HepG2 (cell line): Measurements from ENCODE around the gene CAMTA2. TPM values are rescaled to one million over a fixed set of nuclear protein-coding genes. Genes with fewer than 3 reads are reported as not detected.

Source experiments
- AHDC1 ChIP-seq: sonication (generic); formaldehyde crosslinking; IDR thresholded peaks from 2 replicates; pipeline ENCODE4 v1.5.1; 2020; ENCODE audit warnings: mild to moderate bottlenecking, missing genetic modification reagents, borderline replicate concordance
- DBP ChIP-seq: sonication (generic); formaldehyde crosslinking; IDR thresholded peaks from 2 replicates; pipeline ENCODE4 v1.4.0; 2020; ENCODE audit warnings: missing genetic modification reagents; ENCODE audit errors: not compliant biosample characterization
- MAFK ChIP-seq, 2 experiments: IDR thresholded peaks in 1 of 2; conservative IDR thresholded peaks in 1 of 2; 2 replicates each; pipeline ENCODE4 v1.6.1; 2011; ENCODE audit warnings: improper control_type of control experiment in 2 of 2, low read length in 2 of 2
- MEIS2 ChIP-seq: sonication (generic); formaldehyde crosslinking; IDR thresholded peaks from 2 replicates; pipeline ENCODE4 v1.9.0; 2021; ENCODE audit warnings: mild to moderate bottlenecking, missing genetic modification reagents
- MXD4 ChIP-seq: IDR thresholded peaks from 2 replicates; pipeline ENCODE4 v1.6.1; 2016; ENCODE audit warnings: mild to moderate bottlenecking, missing biosample characterization, missing genetic modification reagents
- NFIC ChIP-seq: IDR thresholded peaks from 2 replicates; pipeline ENCODE4 v1.6.1; 2012; ENCODE audit warnings: mild to moderate bottlenecking, low read length, inconsistent platforms
- POLR2G ChIP-seq: fragments of 200-400 bp; formaldehyde crosslinking; IDR thresholded peaks from 2 replicates; pipeline ENCODE4 v1.6.1; 2018; ENCODE audit warnings: mild to moderate bottlenecking, low read depth, low read length, moderate library complexity
- SNAPC5 ChIP-seq: sonication (generic); formaldehyde crosslinking; IDR thresholded peaks from 2 replicates; pipeline ENCODE4 v1.8.1; 2023; ENCODE audit warnings: mild to moderate bottlenecking, missing genetic modification reagents, borderline replicate concordance
- ZBTB33 ChIP-seq: sonication (generic); formaldehyde crosslinking; IDR thresholded peaks from 2 replicates; pipeline ENCODE4 v1.4.0; 2020; ENCODE audit warnings: missing genetic modification reagents
- ZNF792 ChIP-seq: IDR thresholded peaks from 2 replicates; pipeline ENCODE4 v1.6.1; 2016
- polyA plus RNA-seq, 8 experiments: library from polyadenylated mRNA; depleted of rRNA in 3 of 8; stranded (reverse) in 7 of 8; unstranded in 1 of 8; fragments of >200 nt; fragmentation: Illumina TruSeq in 4 of 8; extraction: Trizol in 4 of 8; gene quantifications; 2 replicates each; pipeline versions ENCODE4 v1.2.1 to v1.2.3, GENCODE V29; 2011 to 2016; ENCODE audit warnings: low read depth in 4 of 8, missing spikeins in 1 of 8, mixed read lengths in 1 of 8; ENCODE audit not compliant: insufficient read depth in 1 of 8
- total RNA-seq, 5 experiments: library from RNA; depleted of rRNA; stranded (reverse); fragments of >200 nt; fragmentation: Illumina TruSeq; extraction: Trizol; gene quantifications; 2 replicates each; pipeline ENCODE4 v1.2.3, GENCODE V29; 2016; ENCODE audit warnings: low read depth in 1 of 5

The CAMTA2 gene
- total and polyA plus RNA-seq, 2 of the 13 experiments (the other 11 are each of a cell fraction or from before 2014, with no cell fraction given), result 4.1 to 7.1 TPM

- TF ChIP-seq ZBTB33 (CRISPR knock-in tag) (no peak), NFIC (no peak), MXD4 (CRISPR knock-in tag) (no peak), MAFK (conservative IDR thresholded peaks at IDR 0.05 in 1 of 2, IDR thresholded peaks at IDR 0.05 in 1 of 2; ENCODE audit: low read length in 2 of 2) (peak; percentile 7 to 14; a peak in 2 of 4 replicates), DBP (CRISPR knock-in tag) (no peak), SNAPC5 (CRISPR knock-in tag) (no peak), MEIS2 (CRISPR knock-in tag) (no peak), ZNF792 (no peak), POLR2G (peak; percentile 59), AHDC1 (no peak)
- TF ChIP-seq, all 625 proteins: peak for 9
Observed at GRCh38 chr17:4972322-4972721, 15.2 kb downstream of the CAMTA2 start (continued).
